WTC11 (cell line): ENCODE measurements around the gene ADD2.

ENCODE experiments used
- CBFB ChIP-seq: sonication (generic); formaldehyde crosslinking; IDR thresholded peaks from 2 replicates; pipeline ENCODE4 v1.8.1; 2022; ENCODE audit warnings: mild to moderate bottlenecking, low read depth, missing genetic modification reagents
- CTCF ChIP-seq: fragments of 200-600 bp; IDR thresholded peaks from 2 replicates; pipeline ENCODE4 v1.8.0; 2022; ENCODE audit warnings: antibody characterized with exemption
- ELF4 ChIP-seq: sonication (generic); formaldehyde crosslinking; IDR thresholded peaks from 2 replicates; pipeline ENCODE4 v1.8.1; 2022; ENCODE audit warnings: low read depth, mild to moderate bottlenecking, moderate library complexity, missing genetic modification reagents
- GABPB1 ChIP-seq: sonication (generic); formaldehyde crosslinking; IDR thresholded peaks from 2 replicates; pipeline ENCODE4 v1.8.1; 2023; ENCODE audit warnings: mild to moderate bottlenecking, missing genetic modification reagents
- JUN ChIP-seq: sonication (generic); formaldehyde crosslinking; IDR thresholded peaks from 2 replicates; pipeline ENCODE4 v1.8.0; 2023; ENCODE audit warnings: mild to moderate bottlenecking, missing genetic modification reagents
- MAX ChIP-seq: sonication (generic); formaldehyde crosslinking; IDR thresholded peaks from 2 replicates; pipeline ENCODE4 v1.8.0; 2022; ENCODE audit warnings: mild to moderate bottlenecking, missing genetic modification reagents
- NR2C2 ChIP-seq: sonication (generic); formaldehyde crosslinking; IDR thresholded peaks from 2 replicates; pipeline ENCODE4 v1.8.0; 2022; ENCODE audit warnings: mild to moderate bottlenecking, missing genetic modification reagents
- TCF7 ChIP-seq: sonication (generic); formaldehyde crosslinking; IDR thresholded peaks from 2 replicates; pipeline ENCODE4 v1.8.0; 2022; ENCODE audit warnings: mild to moderate bottlenecking, low read depth, missing genetic modification reagents, moderate library complexity
- TF ChIP-seq, protein P1 (sequence below): sonication (generic); formaldehyde crosslinking; IDR thresholded peaks from 2 replicates; pipeline ENCODE4 v1.8.0; 2022; ENCODE audit warnings: mild to moderate bottlenecking, missing genetic modification reagents
- TF ChIP-seq, protein P2 (sequence below): sonication (generic); formaldehyde crosslinking; IDR thresholded peaks from 2 replicates; pipeline ENCODE4 v1.8.0; 2022; ENCODE audit warnings: mild to moderate bottlenecking, missing genetic modification reagents

DNA sequence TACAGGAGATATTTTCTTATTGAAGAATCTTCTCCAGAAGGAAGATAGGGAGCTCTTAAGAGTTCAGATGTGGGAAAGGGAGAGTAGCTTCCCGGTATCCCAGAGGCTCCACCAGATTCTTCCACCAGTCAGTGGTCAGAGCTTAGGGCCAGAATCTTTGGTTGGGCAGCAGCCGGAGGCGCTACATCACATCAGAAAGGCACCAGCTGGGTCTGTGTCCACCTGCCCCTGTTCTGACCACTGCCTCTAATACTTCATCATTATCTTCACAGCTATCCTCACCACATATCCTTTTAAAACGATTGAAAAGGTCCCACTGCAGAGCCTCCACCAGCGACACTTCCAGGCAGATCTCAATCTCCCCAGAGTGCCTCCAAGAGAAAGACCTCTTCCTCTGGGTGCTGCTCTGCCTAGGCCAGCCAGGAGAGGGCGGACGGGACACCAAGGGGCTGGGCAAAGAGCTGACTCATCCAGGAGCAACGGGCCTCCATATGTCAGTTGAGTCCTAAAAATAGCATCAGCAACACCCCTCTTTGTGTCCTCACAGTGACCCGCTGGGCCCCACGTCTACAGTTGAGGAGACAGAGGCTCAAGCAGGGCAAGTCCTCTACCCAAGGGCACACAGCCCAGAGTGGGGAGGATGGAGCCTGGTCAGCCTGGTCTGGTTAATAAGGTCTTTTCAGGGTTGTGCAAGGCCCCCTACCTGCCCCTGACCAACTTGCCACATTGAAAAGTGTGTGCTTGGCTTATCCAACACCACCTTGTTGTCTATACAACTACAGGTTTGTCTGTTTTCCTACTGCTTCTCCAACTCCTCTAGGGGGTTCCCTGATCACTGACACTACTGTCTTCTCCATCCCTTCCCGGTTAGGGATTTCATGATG, 81.2 kb downstream of the ADD2 start:
- no peak for TF ChIP-seq CBFB (CRISPR knock-in tag)
- no peak for TF ChIP-seq GABPB1 (CRISPR knock-in tag)
- peak; percentile 44 for TF ChIP-seq CTCF
- TF ChIP-seq, protein P1, sequence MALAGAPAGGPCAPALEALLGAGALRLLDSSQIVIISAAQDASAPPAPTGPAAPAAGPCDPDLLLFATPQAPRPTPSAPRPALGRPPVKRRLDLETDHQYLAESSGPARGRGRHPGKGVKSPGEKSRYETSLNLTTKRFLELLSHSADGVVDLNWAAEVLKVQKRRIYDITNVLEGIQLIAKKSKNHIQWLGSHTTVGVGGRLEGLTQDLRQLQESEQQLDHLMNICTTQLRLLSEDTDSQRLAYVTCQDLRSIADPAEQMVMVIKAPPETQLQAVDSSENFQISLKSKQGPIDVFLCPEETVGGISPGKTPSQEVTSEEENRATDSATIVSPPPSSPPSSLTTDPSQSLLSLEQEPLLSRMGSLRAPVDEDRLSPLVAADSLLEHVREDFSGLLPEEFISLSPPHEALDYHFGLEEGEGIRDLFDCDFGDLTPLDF, result no peak
- TF ChIP-seq, protein P2, sequence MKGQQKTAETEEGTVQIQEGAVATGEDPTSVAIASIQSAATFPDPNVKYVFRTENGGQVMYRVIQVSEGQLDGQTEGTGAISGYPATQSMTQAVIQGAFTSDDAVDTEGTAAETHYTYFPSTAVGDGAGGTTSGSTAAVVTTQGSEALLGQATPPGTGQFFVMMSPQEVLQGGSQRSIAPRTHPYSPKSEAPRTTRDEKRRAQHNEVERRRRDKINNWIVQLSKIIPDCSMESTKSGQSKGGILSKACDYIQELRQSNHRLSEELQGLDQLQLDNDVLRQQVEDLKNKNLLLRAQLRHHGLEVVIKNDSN, result no peak
- no peak for TF ChIP-seq MAX (CRISPR knock-in tag)
- TF ChIP-seq TCF7, result no peak
- no peak for TF ChIP-seq ELF4 (CRISPR knock-in tag)
- no peak for TF ChIP-seq NR2C2 (CRISPR knock-in tag)
- TF ChIP-seq JUN (CRISPR knock-in tag), result no peak
